ENCODE results near the gene OSBPL2.

OSBPL2 gene

DNA sequence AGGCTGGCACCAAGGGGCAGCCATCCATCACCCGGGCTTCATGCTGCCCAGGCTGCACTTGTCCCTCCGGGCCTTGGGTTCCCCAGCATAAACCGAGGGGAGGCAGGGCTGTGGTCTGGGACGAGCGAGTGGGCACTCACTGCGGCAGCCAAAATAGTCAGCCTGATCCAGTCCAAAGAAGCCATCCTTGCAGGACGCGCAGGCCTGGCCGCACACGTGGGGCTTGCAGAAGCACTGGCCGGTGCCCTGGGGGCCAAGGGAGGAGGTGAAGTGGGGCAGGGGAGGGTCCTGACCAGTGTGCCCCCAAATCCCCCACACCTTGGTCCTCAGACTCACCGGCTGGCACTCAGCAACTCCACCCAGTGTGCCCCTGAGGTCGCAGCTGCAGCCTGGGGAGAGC, 96.6 kb downstream of the OSBPL2 start:
- Histone ChIP-seq H3K36me3 (ENCODE audit: insufficient read depth) (no peaks in the 10 kb centered on the region), H3K79me2 (ENCODE audit: insufficient read depth, low read depth) (no peaks in the 10 kb centered on the region), H4K20me1 (ENCODE audit: insufficient read depth) (no peaks in the 10 kb centered on the region), H3K9ac (no peak overlapping the region), H3K27me3 (ENCODE audit: insufficient read depth, low read depth) (no peaks in the 10 kb centered on the region), H3K4me1 (ENCODE audit: low read depth, poor library complexity, severe bottlenecking) (peaks cover 18% of the 10 kb centered on the region), H3K27ac (no peak overlapping the region), H3K4me2 (no peak overlapping the region), H3K4me3 (IDR thresholded peaks at IDR 0.05; ENCODE audit: insufficient read depth, low read depth, low read length) (no peak overlapping the region), H2AFZ (ENCODE audit: low read depth) (no peak overlapping the region)
- TF ChIP-seq, protein P1, sequence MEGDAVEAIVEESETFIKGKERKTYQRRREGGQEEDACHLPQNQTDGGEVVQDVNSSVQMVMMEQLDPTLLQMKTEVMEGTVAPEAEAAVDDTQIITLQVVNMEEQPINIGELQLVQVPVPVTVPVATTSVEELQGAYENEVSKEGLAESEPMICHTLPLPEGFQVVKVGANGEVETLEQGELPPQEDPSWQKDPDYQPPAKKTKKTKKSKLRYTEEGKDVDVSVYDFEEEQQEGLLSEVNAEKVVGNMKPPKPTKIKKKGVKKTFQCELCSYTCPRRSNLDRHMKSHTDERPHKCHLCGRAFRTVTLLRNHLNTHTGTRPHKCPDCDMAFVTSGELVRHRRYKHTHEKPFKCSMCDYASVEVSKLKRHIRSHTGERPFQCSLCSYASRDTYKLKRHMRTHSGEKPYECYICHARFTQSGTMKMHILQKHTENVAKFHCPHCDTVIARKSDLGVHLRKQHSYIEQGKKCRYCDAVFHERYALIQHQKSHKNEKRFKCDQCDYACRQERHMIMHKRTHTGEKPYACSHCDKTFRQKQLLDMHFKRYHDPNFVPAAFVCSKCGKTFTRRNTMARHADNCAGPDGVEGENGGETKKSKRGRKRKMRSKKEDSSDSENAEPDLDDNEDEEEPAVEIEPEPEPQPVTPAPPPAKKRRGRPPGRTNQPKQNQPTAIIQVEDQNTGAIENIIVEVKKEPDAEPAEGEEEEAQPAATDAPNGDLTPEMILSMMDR (conservative IDR thresholded peaks at IDR 0.05; ENCODE audit: low read depth, low read length) = no peak

DNA sequence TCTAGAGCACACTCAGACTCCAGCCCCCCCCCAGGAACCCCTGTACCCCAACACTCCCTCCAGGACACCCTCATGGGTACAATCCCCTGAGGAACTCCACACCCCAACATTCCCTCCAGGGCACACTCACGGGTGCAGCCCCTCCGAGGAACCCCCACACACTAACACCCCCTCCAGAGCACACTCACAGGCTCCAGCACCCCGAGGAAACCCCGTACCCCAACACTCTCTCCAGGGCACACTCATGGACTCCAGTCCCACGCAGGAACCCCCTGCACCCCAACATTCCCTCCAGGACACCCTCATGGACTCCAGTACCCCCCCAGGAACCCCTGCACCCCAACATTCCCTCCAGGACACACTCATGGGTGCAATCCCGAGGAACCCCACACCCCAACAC, 97.2 kb downstream of the OSBPL2 start:
- Histone ChIP-seq H4K20me1 (ENCODE audit: insufficient read depth) (no peaks in the 10 kb centered on the region), H3K4me1 (ENCODE audit: low read depth, poor library complexity, severe bottlenecking) (peaks cover 24% of the 10 kb centered on the region), H3K9ac (no peak overlapping the region), H2AFZ (ENCODE audit: low read depth) (no peak overlapping the region), H3K27me3 (ENCODE audit: insufficient read depth, low read depth) (no peaks in the 10 kb centered on the region), H3K79me2 (ENCODE audit: insufficient read depth, low read depth) (no peaks in the 10 kb centered on the region), H3K4me2 (no peak overlapping the region), H3K4me3 (IDR thresholded peaks at IDR 0.05; ENCODE audit: insufficient read depth, low read depth, low read length) (no peak overlapping the region), H3K27ac (no peak overlapping the region), H3K36me3 (ENCODE audit: insufficient read depth) (no peaks in the 10 kb centered on the region)
- TF ChIP-seq, protein P1 (conservative IDR thresholded peaks at IDR 0.05; ENCODE audit: low read depth, low read length) = no peak

DNA sequence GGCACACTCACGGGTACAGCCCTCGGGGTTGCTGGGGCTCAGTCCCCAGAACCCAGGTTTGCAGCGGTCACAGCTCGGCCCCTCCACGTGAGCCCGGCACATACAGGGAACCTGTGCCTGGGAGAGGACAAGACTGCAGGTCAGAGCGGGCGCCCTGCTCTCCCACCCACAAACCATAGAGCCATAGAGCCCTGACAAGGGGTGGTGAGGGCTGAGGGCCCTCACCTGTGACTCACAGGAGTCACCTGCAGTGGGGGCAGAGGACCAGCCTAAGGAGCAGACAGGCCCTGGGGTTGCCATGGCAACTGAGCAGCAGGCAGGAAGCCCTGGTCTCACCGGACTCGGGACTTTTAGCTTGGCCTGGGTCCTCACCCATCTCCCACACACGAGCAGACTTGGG, 98.0 kb downstream of the OSBPL2 start:
- Histone ChIP-seq H4K20me1 (ENCODE audit: insufficient read depth) (no peaks in the 10 kb centered on the region), H3K36me3 (ENCODE audit: insufficient read depth) (no peaks in the 10 kb centered on the region), H3K27me3 (ENCODE audit: insufficient read depth, low read depth) (no peaks in the 10 kb centered on the region), H3K79me2 (ENCODE audit: insufficient read depth, low read depth) (no peaks in the 10 kb centered on the region), H2AFZ (ENCODE audit: low read depth) (no peak overlapping the region), H3K9ac (no peak overlapping the region), H3K4me3 (IDR thresholded peaks at IDR 0.05; ENCODE audit: insufficient read depth, low read depth, low read length) (no peak overlapping the region), H3K4me2 (no peak overlapping the region), H3K4me1 (ENCODE audit: low read depth, poor library complexity, severe bottlenecking) (peaks cover 30% of the 10 kb centered on the region), H3K27ac (no peak overlapping the region)
- TF ChIP-seq, protein P1 (conservative IDR thresholded peaks at IDR 0.05; ENCODE audit: low read depth, low read length) = no peak

DNA sequence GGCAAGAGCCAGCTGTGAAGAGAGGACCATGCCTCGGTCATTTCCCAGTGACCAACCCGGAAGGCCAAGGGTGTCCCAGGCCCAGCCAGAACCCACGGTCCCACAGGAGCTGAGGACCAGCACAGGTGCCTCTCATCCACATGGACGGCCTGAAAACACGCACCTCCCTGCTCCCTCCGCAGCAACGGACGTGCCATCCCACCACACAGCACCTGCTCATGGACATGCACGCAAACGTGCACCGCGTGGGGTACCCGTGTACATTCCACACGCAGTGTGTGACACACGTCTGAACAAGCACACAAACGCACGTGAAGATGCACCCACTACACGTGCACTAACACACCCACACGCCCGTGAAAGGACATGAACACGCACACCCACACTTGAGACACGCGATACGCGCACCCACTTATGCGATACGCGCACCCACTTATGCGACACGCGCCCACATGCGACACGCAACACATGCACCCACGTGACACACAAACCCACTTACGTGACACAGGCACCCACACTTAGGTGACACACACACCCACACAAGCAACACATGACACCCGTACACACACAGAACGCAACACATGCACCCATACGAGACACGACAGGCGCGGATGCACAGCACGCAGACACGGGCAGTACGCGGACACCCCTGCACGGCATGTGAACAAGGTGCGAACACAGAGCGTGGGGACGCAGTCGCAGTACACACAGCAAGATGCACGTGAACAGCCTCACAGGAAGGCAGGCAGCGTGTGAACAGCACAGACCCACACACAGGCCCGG, 98.6 kb downstream of the OSBPL2 start:
- Histone ChIP-seq H3K36me3 (ENCODE audit: insufficient read depth) (no peaks in the 10 kb centered on the region), H4K20me1 (ENCODE audit: insufficient read depth) (no peaks in the 10 kb centered on the region), H3K4me3 (IDR thresholded peaks at IDR 0.05; ENCODE audit: insufficient read depth, low read depth, low read length) (no peak overlapping the region), H3K79me2 (ENCODE audit: insufficient read depth, low read depth) (no peaks in the 10 kb centered on the region), H3K27ac (no peak overlapping the region), H2AFZ (ENCODE audit: low read depth) (no peak overlapping the region), H3K4me2 (no peak overlapping the region), H3K9ac (no peak overlapping the region), H3K27me3 (ENCODE audit: insufficient read depth, low read depth) (no peaks in the 10 kb centered on the region), H3K4me1 (ENCODE audit: low read depth, poor library complexity, severe bottlenecking) (peaks cover 35% of the 10 kb centered on the region)
- TF ChIP-seq, protein P1 (conservative IDR thresholded peaks at IDR 0.05; ENCODE audit: low read depth, low read length) = no peak
